Bronchial epithelial cell (primary cell): ENCODE results near the gene TMPRSS3. TPM values are rescaled to one million over a fixed set of nuclear protein-coding genes. Genes with fewer than 3 reads are reported as not detected.

ENCODE experiments used
- DNase-seq: peaks from one replicate; pipeline ENCODE4 v3.0.0-alpha.2; 2010; ENCODE audit warnings: low read depth
- FAIRE-seq: peaks from 2 replicates; lab custom pipeline; 2011; peaks lifted over from hg19 to GRCh38; lab: Jason Lieb, UNC
- H3K27me3 ChIP-seq: 2 replicates; pipeline ENCODE4 v1.5.1; 2011; ENCODE audit warnings: low read length; ENCODE audit not compliant: control insufficient read depth, insufficient read depth
- H3K36me3 ChIP-seq: 2 replicates; pipeline ENCODE4 v1.5.1; 2011; ENCODE audit warnings: low read length; ENCODE audit not compliant: control insufficient read depth, insufficient read depth
- H3K4me3 ChIP-seq: 2 replicates; pipeline ENCODE4 v1.5.1; 2011; ENCODE audit warnings: mild to moderate bottlenecking, low read depth, low read length, control low read depth
- total RNA-seq: library from RNA; depleted of rRNA; stranded (reverse); fragments of >200 nt; gene quantifications from 2 replicates; pipeline ENCODE4 v1.2.1, GENCODE V29; 2014
- TF ChIP-seq, protein P1 (sequence below): IDR thresholded peaks from 2 replicates; pipeline ENCODE4 v1.5.1; 2011; ENCODE audit warnings: mild to moderate bottlenecking, moderate library complexity, low read length, control low read depth, inconsistent platforms; ENCODE audit not compliant: insufficient read depth, severe bottlenecking

Gene TMPRSS3
- total RNA-seq, 1 donor from 2014 or later = under 0.01 TPM

DNA sequence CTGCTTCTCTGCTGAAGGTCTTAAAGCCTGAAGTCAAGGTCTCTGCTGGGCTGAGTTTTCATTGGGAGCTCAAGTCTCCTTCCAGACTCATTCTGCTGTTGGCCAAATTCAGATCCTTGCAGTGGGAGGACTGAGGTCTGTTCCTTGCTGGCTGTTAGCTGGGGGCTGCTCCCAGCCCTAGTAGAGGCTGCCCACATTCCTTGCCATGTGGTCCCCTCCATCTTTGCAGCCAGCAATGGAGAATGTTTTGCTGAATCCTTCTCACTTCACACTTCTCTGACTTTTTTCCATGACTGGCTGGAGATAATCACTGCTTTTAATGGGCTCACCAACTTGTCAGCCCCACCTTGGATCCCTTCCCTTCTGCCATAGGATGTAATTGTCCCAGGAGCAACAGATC lies 41.1 kb upstream of the TMPRSS3 start:
- Histone ChIP-seq H3K27me3 (no peaks in the 10 kb centered on the region), H3K4me3 (no peak overlapping the region), H3K36me3 (no peaks in the 10 kb centered on the region)
- DNase-seq (no peak), FAIRE-seq (no peak)
- TF ChIP-seq, protein P1, sequence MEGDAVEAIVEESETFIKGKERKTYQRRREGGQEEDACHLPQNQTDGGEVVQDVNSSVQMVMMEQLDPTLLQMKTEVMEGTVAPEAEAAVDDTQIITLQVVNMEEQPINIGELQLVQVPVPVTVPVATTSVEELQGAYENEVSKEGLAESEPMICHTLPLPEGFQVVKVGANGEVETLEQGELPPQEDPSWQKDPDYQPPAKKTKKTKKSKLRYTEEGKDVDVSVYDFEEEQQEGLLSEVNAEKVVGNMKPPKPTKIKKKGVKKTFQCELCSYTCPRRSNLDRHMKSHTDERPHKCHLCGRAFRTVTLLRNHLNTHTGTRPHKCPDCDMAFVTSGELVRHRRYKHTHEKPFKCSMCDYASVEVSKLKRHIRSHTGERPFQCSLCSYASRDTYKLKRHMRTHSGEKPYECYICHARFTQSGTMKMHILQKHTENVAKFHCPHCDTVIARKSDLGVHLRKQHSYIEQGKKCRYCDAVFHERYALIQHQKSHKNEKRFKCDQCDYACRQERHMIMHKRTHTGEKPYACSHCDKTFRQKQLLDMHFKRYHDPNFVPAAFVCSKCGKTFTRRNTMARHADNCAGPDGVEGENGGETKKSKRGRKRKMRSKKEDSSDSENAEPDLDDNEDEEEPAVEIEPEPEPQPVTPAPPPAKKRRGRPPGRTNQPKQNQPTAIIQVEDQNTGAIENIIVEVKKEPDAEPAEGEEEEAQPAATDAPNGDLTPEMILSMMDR = no peak

DNA sequence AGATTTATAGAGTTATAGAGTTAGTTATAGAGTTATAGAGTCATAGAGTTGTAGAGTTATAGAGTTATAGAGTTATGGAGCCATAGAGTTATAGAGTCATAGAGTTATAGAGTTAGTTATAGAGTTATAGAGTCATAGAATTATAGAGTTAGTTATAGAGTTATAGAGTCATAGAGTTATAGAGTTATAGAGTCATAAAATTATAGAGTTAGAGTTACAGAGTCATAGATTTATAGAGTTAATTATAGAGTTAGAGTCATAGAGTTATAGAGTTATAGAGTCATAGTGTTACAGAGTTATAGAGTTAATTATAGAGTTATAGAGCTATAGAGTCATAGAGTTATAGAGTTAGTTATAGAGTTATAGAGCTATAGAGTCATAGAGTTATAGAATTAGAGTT lies 40.0 kb upstream of the TMPRSS3 start:
- TF ChIP-seq, protein P1 = no peak
- Histone ChIP-seq H3K36me3 (no peaks in the 10 kb centered on the region), H3K27me3 (no peaks in the 10 kb centered on the region), H3K4me3 (no peak overlapping the region)
- FAIRE-seq (no peak), DNase-seq (no peak)

DNA sequence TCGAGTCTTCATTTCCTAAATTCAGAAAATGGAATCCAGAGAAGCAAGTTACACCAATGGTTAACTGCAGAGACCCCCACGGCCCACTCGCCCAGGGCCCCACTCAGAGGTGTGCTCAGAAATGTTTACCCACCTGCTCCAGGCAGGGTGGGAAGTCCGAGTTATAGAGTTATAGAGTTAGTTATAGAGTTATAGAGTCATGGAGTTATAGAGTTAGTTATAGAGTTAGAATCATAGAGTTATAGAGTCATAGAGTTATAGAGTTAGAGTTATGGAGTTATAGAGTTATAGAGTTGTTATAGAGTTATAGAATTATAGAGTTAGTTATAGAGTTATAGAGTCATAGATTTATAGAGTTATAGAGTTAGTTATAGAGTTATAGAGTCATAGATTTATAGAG lies 39.5 kb upstream of the TMPRSS3 start:
- TF ChIP-seq, protein P1 = no peak

DNA sequence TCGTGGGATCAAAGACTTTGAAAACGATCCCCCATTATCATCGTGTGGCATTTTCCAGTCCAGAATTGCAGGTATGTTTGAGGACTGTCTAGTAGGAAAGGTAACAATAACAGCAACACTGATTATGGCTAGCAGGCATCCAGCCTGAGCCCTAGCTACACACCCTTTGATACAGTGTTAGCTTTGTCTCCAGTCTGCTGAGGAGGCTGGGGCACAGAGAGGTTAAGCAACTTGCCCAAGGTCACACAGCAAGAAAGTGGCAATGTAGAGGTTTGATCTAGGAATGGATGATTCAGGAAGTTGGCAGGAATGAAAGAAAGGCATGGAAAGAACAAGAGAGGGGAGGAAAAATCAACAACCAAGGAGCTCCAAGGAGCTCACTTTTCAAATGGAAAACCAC lies 39.0 kb upstream of the TMPRSS3 start:
- Histone ChIP-seq H3K4me3 (no peak overlapping the region), H3K36me3 (no peaks in the 10 kb centered on the region), H3K27me3 (no peaks in the 10 kb centered on the region)
- no peak for FAIRE-seq
- TF ChIP-seq, protein P1 = no peak
- DNase-seq = no peak

More for the DNA sequence above, 39.5 kb upstream of the TMPRSS3 start:
- Histone ChIP-seq H3K27me3 (no peaks in the 10 kb centered on the region), H3K36me3 (no peaks in the 10 kb centered on the region), H3K4me3 (no peak overlapping the region)
- FAIRE-seq = no peak
- no peak for DNase-seq

DNA sequence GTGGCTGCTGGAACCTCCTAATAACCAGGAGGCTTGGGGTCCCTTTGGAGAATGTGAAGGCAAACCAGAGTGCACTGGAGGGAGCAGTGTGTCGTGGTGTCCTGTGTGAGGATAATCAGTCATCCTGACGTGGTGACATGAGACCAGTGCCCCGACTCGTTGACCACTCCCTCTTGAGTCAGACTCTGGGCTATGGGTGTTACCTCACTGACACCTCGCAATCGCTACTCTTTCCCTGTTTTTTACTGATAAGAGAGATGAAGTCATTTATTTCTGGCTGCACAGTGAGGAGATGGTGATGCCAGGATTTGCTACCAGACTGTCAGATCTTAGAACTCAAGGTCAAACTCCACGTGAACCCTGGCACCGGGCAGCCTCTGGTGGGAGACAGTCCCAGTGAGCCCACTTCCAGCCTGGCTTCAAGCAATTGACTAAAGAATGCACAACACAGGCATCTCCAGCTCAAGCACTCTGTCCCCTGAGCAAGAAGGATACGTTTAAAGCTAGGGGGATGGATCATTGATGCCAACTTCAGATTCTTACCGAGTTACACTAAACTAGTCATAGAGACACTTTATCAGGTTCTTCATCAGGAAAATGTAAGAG lies 38.2 kb upstream of the TMPRSS3 start:
- Histone ChIP-seq H3K36me3 (no peaks in the 10 kb centered on the region), H3K27me3 (no peaks in the 10 kb centered on the region), H3K4me3 (no peak overlapping the region)
- FAIRE-seq (no peak), DNase-seq (peak; percentile 86)
- TF ChIP-seq, protein P1 = no peak

DNA sequence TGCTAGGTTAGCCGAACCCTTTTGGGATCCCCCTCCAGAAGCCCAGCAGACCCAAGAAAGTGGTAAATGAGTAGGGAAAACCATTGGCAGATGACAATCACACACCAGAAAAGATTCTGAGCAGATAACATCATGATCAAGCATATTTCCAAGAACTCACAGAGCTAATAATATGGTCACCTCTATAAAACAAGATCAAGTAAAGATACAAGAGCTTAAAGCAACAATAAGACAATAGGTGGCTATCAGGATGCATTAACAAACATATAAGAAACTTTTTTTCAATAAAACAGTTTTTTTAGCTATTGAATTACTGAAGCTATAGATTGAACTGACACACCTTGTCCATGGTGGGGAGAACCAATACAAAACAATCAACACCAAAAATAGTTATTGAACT lies 36.8 kb upstream of the TMPRSS3 start:
- FAIRE-seq (no peak), DNase-seq (no peak)
- no peaks in the 10 kb centered on the region for H3K27me3 ChIP-seq
- H3K36me3 ChIP-seq = no peaks in the 10 kb centered on the region
- TF ChIP-seq, protein P1 = no peak
- no peak overlapping the region for H3K4me3 ChIP-seq
